GM18526 (cell line): ENCODE data around the gene NUP210.

ENCODE experiments used
- POLR2A ChIP-seq: IDR thresholded peaks from 3 replicates; pipeline ENCODE4 v1.6.1; 2011; ENCODE audit not compliant: insufficient read length; ENCODE audit errors: extremely low read depth

NUP210 gene

DNA sequence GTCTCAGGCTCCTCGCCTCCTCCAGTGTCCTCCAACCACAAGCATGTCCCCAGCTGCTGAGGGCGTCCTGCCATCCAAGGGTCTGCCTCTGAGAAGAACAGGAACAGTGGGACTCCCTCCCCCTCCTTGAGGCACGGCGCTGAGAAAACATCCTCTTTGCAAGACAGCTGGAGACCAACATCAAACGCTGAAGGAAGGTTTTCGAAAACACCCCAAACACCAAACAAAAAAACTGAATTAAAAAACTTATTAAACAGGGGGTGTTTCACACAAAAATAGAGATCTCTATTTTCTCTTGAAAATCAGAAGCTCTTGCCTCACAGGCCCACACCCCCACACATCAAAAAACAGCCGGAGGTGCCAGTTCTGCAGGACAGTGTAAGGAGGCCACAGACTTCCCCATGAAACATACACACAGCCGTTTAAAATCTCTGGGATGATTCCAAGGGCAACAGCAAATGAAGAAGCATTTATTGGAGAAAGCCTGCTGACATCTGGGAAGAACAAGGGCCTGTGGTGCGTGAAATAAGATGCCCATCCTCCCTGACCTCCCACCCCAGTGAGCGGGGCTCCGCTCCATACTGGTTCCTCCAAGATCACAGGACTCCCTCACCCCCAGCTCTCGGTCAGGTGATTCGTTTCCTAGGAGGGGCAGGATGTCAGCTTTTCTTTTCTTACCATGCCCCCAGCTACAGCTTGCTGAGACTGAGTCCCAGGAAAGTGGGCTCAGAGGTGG lies 71.3 kb downstream of the NUP210 start:
- no peak for TF ChIP-seq POLR2A

GRCh38 chr3:13348100-13348499 lies 72.0 kb downstream of the NUP210 start:
- no peak for TF ChIP-seq POLR2A

- no peak for TF ChIP-seq POLR2A
These were observed 72.7 kb downstream of the NUP210 start for GRCh38 chr3:13347390-13347950.

- TF ChIP-seq POLR2A: no peak
These were observed 73.4 kb downstream of the NUP210 start for GRCh38 chr3:13346481-13347389.

- no peak for TF ChIP-seq POLR2A
These were observed 74.3 kb downstream of the NUP210 start for GRCh38 chr3:13345772-13346171.

DNA sequence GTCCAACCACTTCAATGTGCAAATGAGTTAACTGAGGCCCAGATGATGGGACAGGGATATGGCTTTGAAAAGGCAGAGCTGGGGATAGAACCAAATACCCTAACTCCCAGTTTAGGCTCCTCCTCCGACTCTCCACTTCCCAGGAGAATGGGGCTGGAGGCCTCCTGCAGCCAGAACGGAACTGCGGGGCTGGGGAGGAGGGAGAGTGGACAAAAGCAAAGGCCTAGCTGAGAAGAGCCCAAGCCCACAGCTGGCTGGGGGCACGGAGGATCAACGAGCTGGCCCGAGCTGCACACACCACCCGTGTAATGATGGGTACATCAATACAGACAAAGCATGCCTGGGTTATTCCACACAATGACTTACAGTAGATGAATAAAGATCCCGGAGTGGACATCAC lies 74.8 kb downstream of the NUP210 start:
- TF ChIP-seq POLR2A: no peak

DNA sequence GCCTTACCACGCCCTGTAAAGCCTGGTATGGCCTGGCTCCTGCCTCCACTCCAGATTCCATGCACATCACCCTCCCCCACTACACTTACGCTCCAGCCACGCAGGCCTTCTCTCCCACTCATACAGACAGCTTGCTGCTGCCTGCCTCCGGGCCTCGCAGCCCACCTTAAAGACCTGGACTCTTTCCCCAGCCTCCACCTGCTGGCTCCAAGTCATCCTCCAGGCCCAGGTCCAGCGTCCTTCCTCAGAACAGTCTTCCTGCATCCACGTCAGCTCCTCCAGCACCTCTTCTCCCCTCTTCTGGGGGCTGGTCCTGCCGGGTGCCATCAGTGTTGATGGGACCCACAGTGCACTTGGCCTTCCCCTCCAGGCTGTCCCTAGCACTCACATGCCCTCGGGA lies 75.5 kb downstream of the NUP210 start:
- no peak for TF ChIP-seq POLR2A

- no peak for TF ChIP-seq POLR2A
These were observed 76.5 kb downstream of the NUP210 start for GRCh38 chr3:13343601-13344000.

DNA sequence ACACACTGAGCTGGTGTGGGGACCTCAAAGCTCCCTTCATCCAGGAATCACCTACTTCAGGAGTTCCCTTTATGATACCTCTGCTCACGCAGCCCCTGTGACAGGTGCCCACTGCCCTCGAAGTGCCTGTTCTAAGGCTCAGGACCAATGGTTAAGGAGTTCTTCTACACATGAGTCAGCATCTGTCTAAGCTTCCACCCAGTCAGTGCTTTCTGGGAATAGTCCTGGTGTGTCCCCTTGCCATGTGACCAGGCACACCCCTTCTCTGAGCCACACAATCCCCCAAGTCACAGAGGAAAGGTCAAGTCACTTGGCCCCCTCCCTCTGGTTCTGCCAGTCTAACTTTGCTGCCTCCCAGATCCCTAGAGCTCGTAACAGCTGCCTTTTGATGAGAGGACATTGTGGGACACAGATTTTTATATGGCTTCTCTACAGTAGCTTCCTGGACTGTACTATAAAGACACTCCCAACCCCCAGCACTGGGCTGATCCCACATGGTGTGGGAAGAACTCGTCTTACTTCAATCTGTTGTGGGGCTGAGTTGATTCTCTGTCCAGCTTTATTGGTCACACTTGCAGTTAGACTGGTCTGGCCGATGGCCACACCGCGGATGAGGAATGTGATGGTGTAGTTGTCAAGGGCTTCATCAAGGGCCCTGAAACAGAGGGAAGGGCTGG lies 78.8 kb downstream of the NUP210 start:
- TF ChIP-seq POLR2A: no peak

- no peak for TF ChIP-seq POLR2A
These were observed 80.3 kb downstream of the NUP210 start for GRCh38 chr3:13339833-13340232.

DNA sequence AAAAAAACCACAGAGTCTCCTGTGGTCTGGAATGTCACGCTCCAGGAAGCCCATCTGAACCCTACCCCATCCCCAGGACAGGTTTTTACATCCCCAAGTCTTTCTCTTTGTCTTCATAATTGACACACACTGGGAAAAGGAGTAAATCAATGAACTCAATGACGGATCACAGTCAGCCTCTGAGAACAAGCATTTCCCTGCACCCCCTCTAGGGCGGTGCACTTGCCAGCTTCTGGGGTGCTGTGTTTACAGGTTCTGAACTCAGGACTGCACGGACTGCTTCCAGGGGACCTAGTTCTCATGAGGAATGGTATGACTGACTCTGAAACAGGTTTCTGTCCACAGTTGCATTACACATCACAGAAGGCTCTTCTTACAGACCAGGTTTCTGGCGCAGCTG lies 81.1 kb downstream of the NUP210 start:
- TF ChIP-seq POLR2A: no peak

- no peak for TF ChIP-seq POLR2A
These were observed 81.9 kb downstream of the NUP210 start for GRCh38 chr3:13338231-13338630.

DNA sequence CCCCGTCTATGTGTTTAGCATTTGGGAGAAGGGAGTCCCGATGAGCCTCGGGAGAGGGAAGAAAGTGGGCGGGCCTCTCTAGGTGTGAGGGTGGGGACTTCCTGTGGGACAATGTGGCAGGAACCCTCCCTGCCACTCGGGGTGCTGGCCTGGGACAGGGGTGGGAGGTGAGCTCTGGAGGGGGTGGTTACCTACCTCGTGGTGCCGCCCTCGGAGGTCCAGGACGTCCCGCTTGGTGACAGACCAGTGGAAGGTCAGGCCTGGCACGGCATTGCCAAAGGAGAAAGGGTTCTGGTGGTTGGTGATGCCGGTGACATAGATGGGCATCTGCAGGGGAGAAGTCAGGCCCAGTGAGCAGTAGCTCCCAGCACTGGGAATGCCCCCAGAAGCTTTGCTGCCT lies 83.5 kb downstream of the NUP210 start:
- no peak for TF ChIP-seq POLR2A

- TF ChIP-seq POLR2A: no peak
These were observed 84.6 kb downstream of the NUP210 start for GRCh38 chr3:13335503-13335902.

DNA sequence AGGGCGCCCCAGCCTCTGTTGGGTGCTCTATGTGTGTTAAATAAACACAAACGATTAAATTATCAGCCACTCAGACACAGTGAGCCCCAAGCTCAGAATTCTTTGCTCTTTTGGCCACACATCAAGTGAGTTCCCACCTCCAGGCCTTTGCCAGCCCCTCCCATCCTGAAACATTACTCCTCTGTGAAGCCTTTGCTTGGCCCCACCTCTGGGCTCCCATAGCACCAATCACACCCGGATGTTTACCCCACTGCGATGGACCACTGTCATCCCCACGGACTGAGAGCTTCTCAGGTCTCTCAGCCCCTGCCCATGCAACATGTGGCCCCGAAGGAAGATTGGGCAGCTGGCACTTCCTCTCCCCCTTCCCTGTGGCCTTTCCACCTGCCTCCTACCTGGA lies 85.1 kb downstream of the NUP210 start:
- TF ChIP-seq POLR2A: no peak
